Astrocyte (in vitro differentiated cells and primary cell): ENCODE results near the gene IL21R.

ENCODE experiments used
- EZH2 ChIP-seq: IDR thresholded peaks from 2 replicates; pipeline ENCODE4 v1.6.1; 2012; ENCODE audit warnings: mild to moderate bottlenecking, low read length, inconsistent platforms; ENCODE audit not compliant: insufficient read depth
- TF ChIP-seq, protein P1 (sequence below): IDR thresholded peaks from 2 replicates; pipeline ENCODE4 v1.5.1; 2011; ENCODE audit warnings: low read depth, mild to moderate bottlenecking, inconsistent platforms, low read length, moderate library complexity; ENCODE audit not compliant: insufficient read depth

DNA sequence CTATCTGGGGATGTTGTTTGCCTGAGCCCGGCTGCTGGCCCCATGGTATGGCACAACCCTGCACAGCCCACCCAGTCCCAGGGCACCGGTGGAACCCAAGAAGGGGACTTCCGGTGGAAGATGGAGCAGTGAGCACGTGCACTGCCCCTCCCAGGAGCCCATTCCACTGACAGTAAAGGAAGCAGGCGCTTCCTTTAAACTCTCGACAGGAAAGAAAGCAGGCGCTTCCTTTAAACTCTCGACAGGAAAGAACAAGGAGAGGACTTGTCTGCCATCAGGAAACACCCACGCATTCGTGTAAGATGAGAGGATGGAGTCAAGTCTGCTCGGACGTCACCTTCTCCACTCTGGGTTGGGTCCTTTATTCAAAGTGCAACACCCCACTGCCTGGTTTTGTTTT, 53.7 kb downstream of the IL21R start:
- TF ChIP-seq, protein P1, sequence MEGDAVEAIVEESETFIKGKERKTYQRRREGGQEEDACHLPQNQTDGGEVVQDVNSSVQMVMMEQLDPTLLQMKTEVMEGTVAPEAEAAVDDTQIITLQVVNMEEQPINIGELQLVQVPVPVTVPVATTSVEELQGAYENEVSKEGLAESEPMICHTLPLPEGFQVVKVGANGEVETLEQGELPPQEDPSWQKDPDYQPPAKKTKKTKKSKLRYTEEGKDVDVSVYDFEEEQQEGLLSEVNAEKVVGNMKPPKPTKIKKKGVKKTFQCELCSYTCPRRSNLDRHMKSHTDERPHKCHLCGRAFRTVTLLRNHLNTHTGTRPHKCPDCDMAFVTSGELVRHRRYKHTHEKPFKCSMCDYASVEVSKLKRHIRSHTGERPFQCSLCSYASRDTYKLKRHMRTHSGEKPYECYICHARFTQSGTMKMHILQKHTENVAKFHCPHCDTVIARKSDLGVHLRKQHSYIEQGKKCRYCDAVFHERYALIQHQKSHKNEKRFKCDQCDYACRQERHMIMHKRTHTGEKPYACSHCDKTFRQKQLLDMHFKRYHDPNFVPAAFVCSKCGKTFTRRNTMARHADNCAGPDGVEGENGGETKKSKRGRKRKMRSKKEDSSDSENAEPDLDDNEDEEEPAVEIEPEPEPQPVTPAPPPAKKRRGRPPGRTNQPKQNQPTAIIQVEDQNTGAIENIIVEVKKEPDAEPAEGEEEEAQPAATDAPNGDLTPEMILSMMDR, result no peak
- TF ChIP-seq EZH2, result no peak
